Smooth muscle cell (in vitro differentiated cells): Measurements from ENCODE around the gene CDC42BPA. TPM values are rescaled to one million over a fixed set of nuclear protein-coding genes. Genes with fewer than 3 reads are reported as not detected.

ENCODE experiments used
- DNase-seq: peaks from one replicate; lab custom pipeline; 2025; ENCODE audit not compliant: unreplicated experiment; lab: John Stamatoyannopoulos, UW
- H2AFZ ChIP-seq: fragments of 200-600 bp; sonication (generic); 2 replicates; pipeline ENCODE4 v1.6.0; 2016; ENCODE audit warnings: antibody characterized with exemption, low read depth, mild to moderate bottlenecking
- H3F3A ChIP-seq: fragments of 200-600 bp; sonication (generic); 2 replicates; pipeline ENCODE4 v1.6.0; 2017; ENCODE audit warnings: antibody characterized with exemption, low read depth
- H3K27ac ChIP-seq: fragments of 200-600 bp; sonication (generic); 2 replicates; pipeline ENCODE4 v1.5.1; 2016; ENCODE audit warnings: low read depth, mild to moderate bottlenecking
- H3K27me3 ChIP-seq: fragments of 200-600 bp; sonication (generic); 2 replicates; pipeline ENCODE4 v1.6.1; 2016; ENCODE audit warnings: low read depth, mild to moderate bottlenecking
- H3K36me3 ChIP-seq: fragments of 200-600 bp; sonication (generic); 2 replicates; pipeline ENCODE4 v1.5.1; 2016; ENCODE audit warnings: low read depth
- H3K4me1 ChIP-seq: fragments of 200-600 bp; sonication (generic); 2 replicates; pipeline ENCODE4 v1.5.1; 2016; ENCODE audit warnings: low read depth
- H3K4me2 ChIP-seq: fragments of 200-600 bp; sonication (generic); 2 replicates; pipeline ENCODE4 v1.6.0; 2016; ENCODE audit warnings: mild to moderate bottlenecking
- H3K4me3 ChIP-seq: fragments of 200-600 bp; sonication (generic); 2 replicates; pipeline ENCODE4 v1.5.1; 2016; ENCODE audit warnings: mild to moderate bottlenecking
- H3K79me2 ChIP-seq: fragments of 200-600 bp; sonication (generic); 2 replicates; pipeline ENCODE4 v1.6.0; 2016; ENCODE audit warnings: low read depth, mild to moderate bottlenecking
- H3K9ac ChIP-seq: fragments of 200-600 bp; sonication (generic); 2 replicates; pipeline ENCODE4 v1.6.0; 2016; ENCODE audit warnings: low read depth
- H3K9me3 ChIP-seq: fragments of 200-600 bp; sonication (generic); replicated peaks from 2 replicates; pipeline ENCODE4 v1.5.1; 2016; ENCODE audit warnings: low read depth
- H4K20me1 ChIP-seq: fragments of 200-600 bp; sonication (generic); 2 replicates; pipeline ENCODE4 v1.6.0; 2016; ENCODE audit warnings: low read depth
- CTCF ChIP-seq: fragments of 200-600 bp; sonication (generic); IDR thresholded peaks from 2 replicates; pipeline ENCODE4 v1.5.1; 2017; ENCODE audit warnings: borderline replicate concordance, mild to moderate bottlenecking, antibody characterized with exemption; ENCODE audit not compliant: insufficient read depth, poor library complexity, severe bottlenecking
- WGBS: methylation state at CpG from one replicate; pipeline ENCODE4 v1.1.7; 2016; ENCODE audit warnings: low lambda C conversion rate; 5-methylcytosine and 5-hydroxymethylcytosine counted together
- polyA plus RNA-seq: library from polyadenylated mRNA; unstranded; fragments of >200 nt; fragmentation: Nextera tagmentation; extraction: Ambion mirVana; gene quantifications from 2 replicates; pipeline ENCODE4 v1.2.1, GENCODE V29; 2016
- total RNA-seq: library from RNA; depleted of rRNA; stranded (reverse); fragments of >200 nt; gene quantifications from 2 replicates; pipeline ENCODE4 v1.2.3, GENCODE V29; 2014

CDC42BPA gene
- total and polyA plus RNA-seq, 2 experiments from 2014 or later = 14.8 to 34.9 TPM

GRCh38 chr1:226993814-226994585 lies 324.3 kb downstream of the CDC42BPA start:
- TF ChIP-seq CTCF = no peak
- H3K4me2 ChIP-seq = no peak overlapping the region

GRCh38 chr1:226991920-226992319 lies 326.4 kb downstream of the CDC42BPA start:
- Histone ChIP-seq H3K79me2 (no peaks in the 10 kb centered on the region), H3K27ac (no peak overlapping the region), H2AFZ (no peak overlapping the region), H3K4me1 (peaks cover 25% of the 10 kb centered on the region), H3F3A (peaks cover 5% of the 10 kb centered on the region), H4K20me1 (no peaks in the 10 kb centered on the region), H3K9me3 (no peaks in the 10 kb centered on the region), H3K4me3 (no peak overlapping the region), H3K36me3 (no peaks in the 10 kb centered on the region), H3K27me3 (no peaks in the 10 kb centered on the region), H3K9ac (no peak overlapping the region), H3K4me2 (no peak overlapping the region)
- no peak for DNase-seq
- no peak for TF ChIP-seq CTCF
- WGBS = 100% methylated on average over 1 of the region's 4 CpGs

More at GRCh38 chr1:226993814-226994585, 324.3 kb downstream of the CDC42BPA start:
- Histone ChIP-seq H3F3A (no peaks in the 10 kb centered on the region), H4K20me1 (no peaks in the 10 kb centered on the region), H3K9me3 (no peaks in the 10 kb centered on the region), H3K4me1 (peaks cover 25% of the 10 kb centered on the region), H3K27me3 (no peaks in the 10 kb centered on the region), H3K79me2 (no peaks in the 10 kb centered on the region), H3K4me3 (no peak overlapping the region), H3K27ac (no peak overlapping the region), H3K9ac (no peak overlapping the region), H3K36me3 (no peaks in the 10 kb centered on the region), H2AFZ (no peak overlapping the region)
- DNase-seq = no peak
- WGBS = 84% methylated on average over 22 of the region's 22 CpGs

- Histone ChIP-seq H3K9me3 (no peaks in the 10 kb centered on the region), H2AFZ (no peak overlapping the region), H4K20me1 (no peaks in the 10 kb centered on the region), H3K4me3 (no peak overlapping the region), H3K4me2 (no peak overlapping the region), H3K79me2 (no peaks in the 10 kb centered on the region), H3K27ac (peak overlapping the region; percentile 44), H3K36me3 (no peaks in the 10 kb centered on the region), H3F3A (peaks cover 7% of the 10 kb centered on the region), H3K4me1 (peaks cover 22% of the 10 kb centered on the region), H3K9ac (no peak overlapping the region), H3K27me3 (no peaks in the 10 kb centered on the region)
- no peak for TF ChIP-seq CTCF
- no peak for DNase-seq
- 70% methylated on average over 10 of the region's 10 CpGs for WGBS
Observed at GRCh38 chr1:226990133-226990716, 328.1 kb downstream of the CDC42BPA start.
